Esophagus muscularis mucosa (tissue), 4 donors: Measurements from ENCODE around the gene PFKFB3. TPM values are rescaled to one million over a fixed set of nuclear protein-coding genes. Genes with fewer than 3 reads are reported as not detected.

Source experiments
- small RNA-seq, 3 donors: library from RNA; depleted of rRNA; stranded (forward); fragments of <200 nt; gene quantifications; one replicate each; pipeline ENCODE3, GENCODE V24; 2016
- total RNA-seq, 4 donors: library from RNA; depleted of rRNA; stranded (reverse); fragments of >200 nt; gene quantifications; one replicate each; pipeline versions ENCODE4 v1.1.0 to v1.2.1, GENCODE V29; 2016

The PFKFB3 gene
- total RNA-seq, 4 donors from 2014 or later = 22.4 to 49.1 (median 37.9) TPM

Small RNAs within 50 kb of the gene (small RNA-seq; reads per million reads assigned to genes)
- 0 reads per million in 3 donors for gene RF00019

Other genes starting within 250 kb of the PFKFB3 start
- 10 to 100 TPM; 19.5 to 30.1 (median 24.2) TPM for gene IL15RA, start 225.4 kb upstream of the PFKFB3 start, total RNA-seq
- gene IL2RA, start 140.6 kb upstream of the PFKFB3 start, total RNA-seq = 10 to 100 TPM in 1 of 4 donors, 1 to 10 TPM in 1, under 1 TPM in 2; 0.39 to 17.4 (median 1.1) TPM
- gene RBM17, start 113.9 kb upstream of the PFKFB3 start, total RNA-seq = 10 to 100 TPM; 48.5 to 72.9 (median 59.5) TPM